ENCODE measurements around the gene SURF4.
"Not testable (repeated sequence)": the region's sequence is repeated elsewhere in the genome, so short reads cannot be mapped to it uniquely, and the experiment has no call there.

Gene SURF4

GRCh38 chr9:133396952-133397351, 21.1 kb upstream of the SURF4 start:
- DNase-seq: no peak

DNA sequence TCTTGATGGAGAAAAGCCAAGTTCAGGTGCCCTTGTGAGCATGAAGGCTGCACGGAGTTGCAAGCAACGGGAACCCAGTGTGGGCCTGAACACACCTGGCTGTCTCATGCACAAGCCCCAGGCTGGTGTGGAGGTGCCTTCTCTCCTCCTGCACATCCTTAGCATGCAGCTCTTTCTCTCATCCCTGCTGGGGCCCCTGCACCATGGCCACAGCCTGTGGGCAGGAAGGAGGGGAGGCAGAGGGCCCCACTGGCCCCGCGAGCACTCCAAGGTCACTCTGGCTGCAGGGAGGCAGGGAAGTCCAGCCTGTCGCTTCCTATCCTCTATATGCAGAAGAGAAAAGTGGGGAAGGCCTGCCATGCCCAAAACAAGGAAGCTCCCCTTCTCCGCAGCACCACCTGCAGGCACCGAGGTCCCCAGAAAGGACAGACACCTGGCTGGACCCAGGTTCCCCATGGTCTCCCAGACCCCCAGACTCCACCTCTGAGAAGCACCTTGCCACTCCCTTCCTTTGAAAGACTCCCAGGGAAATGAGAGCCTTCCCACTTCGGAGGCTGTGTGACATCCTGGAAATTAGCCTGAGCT, 18.9 kb upstream of the SURF4 start:
- no peak for DNase-seq

DNA sequence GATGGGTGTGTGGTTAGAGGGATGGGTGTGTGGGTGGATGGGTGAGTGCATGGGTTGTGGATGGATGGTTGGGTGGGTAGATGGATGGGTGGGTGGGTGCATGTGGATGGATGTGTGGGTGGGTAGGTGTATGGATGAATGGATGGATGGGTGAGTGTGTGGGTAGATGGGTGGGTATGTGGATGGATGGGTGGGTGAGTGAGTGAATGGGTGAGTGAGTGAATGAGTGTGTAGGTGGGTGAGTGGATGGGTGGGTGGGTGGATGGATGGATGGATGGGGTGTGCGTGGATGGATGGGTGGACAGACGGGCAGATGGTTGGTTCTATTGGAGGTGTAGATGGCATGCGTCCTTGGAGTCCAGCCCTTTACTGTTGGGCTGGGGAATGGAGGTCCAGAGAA, 17.5 kb upstream of the SURF4 start:
- DNase-seq: no peak

- not testable (repeated sequence) for DNase-seq
Observed at GRCh38 chr9:133392308-133392707, 16.4 kb upstream of the SURF4 start.

DNA sequence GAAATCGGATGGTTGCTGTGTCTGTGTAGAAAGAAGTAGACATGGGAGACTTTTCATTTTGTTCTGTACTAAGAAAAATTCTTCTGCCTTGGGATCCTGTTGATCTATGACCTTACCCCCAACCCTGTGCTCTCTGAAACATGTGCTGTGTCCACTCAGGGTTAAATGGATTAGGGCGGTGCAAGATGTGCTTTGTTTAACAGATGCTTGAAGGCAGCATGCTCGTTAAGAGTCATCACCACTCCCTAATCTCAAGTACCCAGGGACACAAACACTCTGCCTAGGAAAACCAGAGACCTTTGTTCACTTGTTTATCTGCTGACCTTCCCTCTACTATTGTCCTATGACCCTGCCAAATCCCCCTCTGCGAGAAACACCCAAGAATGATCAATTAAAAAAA, 15.6 kb upstream of the SURF4 start:
- DNase-seq: not testable (repeated sequence)

DNA sequence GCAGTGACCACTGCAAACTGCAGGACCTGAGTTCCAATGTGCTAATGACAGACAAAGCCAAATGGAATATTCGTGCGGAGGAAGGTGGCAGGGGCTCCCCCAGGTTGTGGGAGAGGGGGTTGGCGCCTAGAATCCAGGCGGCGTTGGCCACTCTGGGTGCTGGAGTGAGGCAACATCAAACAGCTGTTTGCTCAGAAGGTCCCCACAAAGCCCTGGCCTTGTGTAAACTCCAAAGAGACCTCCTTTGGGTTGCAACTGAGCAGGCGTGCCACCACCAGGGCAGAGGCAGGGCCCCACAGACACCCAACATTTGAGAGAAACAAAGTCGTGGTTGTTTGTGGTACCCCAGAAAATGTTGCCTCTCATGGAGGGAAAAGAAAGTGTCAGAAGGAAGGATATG, 14.9 kb upstream of the SURF4 start:
- DNase-seq: no peak

DNA sequence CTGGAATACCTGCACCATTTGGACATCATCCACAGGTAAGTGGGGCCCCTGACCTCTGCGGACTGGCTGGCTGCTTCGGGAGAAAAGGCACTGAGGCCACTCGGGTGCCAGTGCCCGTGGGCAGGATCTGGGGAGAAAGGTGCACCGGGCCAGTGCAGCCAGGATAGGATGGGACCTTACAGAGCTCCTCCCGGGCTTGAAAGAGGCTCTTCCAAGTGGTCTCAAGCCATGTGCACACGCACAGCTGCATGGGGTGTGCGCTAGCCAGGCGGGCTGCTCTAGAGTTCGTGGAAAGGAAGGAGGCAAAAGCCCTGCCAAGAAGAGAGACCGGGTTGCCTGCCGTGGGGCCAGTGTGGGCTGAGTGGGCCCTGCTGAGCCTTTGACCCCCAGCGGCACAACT, 13.7 kb upstream of the SURF4 start:
- DNase-seq: no peak

DNA sequence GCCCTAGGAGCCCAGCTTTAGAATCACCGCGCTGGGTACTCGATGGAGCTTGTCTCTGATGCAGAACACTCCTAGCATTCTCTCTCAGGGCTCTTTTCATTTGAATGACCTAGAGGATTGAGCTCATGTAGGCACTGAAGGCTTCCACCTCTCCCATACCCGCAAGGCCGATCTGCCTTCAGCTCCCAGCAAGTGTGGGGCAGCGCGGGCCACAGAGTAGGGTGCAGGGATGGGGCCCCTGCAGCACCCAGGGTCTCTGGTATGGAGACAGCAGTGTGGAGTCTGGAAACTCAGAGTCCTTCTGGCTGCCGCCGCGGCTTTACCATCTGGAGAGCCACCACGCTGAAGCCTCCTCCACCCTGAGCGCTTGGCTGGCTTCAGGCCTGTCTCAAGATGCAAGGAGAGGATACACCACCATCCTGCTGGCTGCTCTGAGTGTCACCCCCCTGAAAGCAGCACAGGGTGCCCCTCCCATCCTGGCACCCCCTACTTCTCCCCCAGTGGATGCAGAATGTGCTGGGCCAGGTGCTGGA, 13.2 kb upstream of the SURF4 start:
- DNase-seq: no peak

DNA sequence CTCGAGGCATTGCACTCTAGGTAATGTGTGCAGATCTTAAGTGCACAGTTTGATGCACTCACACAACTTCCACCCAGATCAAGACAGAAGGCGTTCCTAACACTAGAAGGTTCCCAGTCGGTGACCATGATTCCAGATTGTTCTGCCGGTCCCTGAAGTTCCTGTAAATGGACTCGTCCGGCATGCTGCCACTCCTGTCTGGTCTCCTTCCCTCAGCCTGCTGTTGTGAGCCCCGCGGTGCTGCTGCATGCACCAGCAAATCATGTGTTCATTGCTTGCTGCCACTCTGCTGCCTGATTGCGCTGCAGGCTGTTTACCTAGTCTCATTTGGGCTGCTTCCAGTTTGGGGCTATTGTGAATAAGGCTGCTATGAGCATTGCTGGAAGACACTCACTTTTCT, 11.8 kb upstream of the SURF4 start:
- peak; percentile 61 for DNase-seq

DNA sequence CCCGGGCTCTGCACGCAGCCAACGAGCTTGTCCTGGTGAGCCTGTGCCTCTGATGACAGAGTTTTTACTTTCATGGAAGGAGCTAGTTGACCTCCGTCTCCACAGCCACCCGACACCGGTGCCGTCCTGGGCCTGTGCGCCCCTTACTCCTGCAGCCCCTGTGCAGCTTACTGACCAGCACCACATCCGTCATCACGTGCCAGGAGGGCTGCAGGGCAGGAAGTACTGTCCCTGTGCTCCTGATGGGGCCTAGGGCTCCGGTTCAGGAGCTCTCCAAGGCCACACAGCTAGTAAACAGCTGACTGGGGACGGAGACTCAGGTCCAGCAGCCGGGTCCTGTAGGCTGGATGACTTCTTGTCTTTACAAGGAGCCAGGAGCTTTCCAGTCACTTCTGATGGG, 10.5 kb upstream of the SURF4 start:
- no peak for DNase-seq

GRCh38 chr9:133385452-133385851, 9.6 kb upstream of the SURF4 start:
- DNase-seq: no peak

- DNase-seq: peak; percentile 69
Observed at GRCh38 chr9:133384736-133385321, 9.0 kb upstream of the SURF4 start.

DNA sequence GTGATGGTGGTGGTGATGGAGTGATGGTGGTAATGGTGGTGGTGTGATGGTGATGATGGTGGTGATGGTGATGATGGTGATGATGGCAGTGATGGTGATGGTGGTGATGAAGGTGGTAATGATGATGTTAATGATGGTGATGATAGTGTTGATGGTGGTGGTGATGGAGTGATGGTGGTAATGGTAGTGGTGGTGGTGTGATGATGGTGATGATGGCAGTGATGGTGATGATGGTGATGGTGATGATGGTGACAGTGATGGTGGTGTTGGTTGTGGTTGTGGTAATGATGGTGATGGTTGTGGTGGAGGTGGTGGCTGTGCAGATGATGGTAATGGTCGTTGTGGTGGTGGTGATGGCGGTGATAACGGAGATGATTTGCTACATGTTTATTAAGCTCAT, 7.6 kb upstream of the SURF4 start:
- DNase-seq: no peak

DNA sequence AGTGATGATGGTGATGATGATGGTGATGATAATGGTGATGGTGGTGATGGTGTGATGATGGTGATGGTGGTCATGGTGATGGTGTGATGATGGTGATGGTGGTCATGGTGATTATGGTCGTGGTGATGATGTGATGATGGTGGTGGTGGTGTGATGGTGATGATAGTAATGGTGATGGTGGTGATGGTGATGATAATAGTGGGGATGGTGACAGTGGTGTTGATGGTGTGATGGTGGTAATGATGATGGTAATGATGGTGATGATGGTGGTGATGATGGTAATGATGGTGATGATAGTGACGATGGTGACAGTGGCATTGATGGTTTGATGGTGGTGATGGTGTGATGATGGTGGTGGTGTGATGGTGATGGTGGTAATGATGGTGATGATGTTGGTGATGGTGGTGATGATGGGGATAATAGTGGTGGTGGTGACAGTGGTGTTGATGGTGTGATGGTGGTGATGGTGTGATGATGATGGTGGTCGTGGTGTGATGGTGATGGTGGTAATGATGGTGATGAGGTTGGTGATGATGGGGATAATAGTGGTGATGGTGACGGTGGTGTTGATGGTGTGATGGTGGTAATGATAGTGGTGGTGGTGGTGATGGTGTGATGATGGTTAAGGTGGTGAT, 6.8 kb upstream of the SURF4 start:
- DNase-seq: no peak

GRCh38 chr9:133380734-133381133, 4.9 kb upstream of the SURF4 start:
- DNase-seq: no peak

DNA sequence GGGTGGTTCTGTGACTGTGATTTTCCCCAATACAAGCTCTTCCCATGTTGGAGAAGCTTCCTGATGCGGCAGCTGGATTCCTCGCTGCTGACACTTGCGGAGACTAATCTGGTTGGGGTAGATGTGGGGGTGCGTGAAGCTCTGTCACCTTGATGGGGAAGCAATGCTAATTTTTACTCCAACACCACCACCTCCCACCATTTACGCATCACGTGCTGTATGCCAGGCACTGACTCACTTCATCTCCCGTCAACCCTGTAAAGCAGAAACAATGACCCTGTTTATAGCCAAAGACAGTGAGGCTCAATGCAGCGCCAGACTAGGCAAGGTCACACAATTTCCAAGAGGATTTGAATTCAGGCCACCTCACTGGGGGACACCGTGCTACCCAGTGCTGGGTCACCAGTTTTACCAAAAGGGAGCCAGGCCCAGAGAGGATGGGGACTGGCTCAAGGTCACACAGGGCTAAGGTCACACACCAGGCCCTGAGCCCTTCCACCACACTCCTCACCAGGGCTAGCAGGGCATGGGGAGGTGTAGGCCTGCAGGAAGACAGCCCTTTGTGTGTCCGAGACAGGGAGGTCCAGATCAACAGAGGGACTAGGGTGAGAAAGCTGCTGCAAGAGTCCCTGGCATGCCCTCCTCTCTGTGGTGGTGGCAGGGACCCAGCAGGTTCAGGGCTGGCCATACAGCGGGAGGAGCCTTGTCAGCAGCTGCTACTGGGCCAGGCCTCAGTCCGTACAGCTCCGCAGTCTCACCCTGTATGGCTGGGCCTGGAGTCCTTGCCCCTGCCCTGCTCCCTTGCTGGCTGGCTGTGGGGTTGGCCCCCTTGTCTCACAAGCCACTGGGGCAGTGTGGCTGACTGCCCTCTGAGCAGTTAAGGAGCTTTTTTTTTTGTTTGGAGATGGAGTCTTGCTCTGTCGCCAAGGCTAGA, 3.6 kb upstream of the SURF4 start:
- DNase-seq: no peak

DNA sequence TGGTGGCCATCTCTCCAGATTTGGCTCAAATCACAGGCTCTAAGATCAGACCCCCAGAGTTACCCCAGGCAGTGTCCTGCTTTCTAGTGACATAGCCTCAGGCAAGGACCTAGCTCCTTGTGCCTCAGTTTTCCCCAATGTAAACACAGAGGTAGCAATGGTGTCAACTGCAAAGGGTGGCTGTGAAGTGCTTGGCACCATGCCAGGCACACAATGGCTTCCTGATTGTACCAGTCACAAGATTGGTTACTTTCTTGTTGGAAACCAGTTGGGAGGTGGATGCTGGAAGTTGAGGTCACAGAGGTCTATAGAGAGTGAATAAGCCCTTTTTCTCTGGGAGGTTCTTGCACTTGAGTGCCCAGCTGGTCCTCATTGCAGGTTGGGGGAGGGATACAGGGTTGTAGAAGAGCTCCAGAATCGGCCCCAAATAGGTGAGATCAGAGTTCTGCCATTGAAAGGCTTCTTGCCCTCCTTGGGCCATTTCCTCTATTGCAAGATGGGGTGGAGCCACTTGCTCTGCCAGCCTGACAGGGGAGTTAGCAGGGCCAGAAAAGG, 2.6 kb upstream of the SURF4 start:
- no peak for DNase-seq

GRCh38 chr9:133377721-133378216, 1.9 kb upstream of the SURF4 start:
- DNase-seq: peak; percentile 64

GRCh38 chr9:133377280-133377679, 1.4 kb upstream of the SURF4 start:
- not testable (repeated sequence) for DNase-seq

DNA sequence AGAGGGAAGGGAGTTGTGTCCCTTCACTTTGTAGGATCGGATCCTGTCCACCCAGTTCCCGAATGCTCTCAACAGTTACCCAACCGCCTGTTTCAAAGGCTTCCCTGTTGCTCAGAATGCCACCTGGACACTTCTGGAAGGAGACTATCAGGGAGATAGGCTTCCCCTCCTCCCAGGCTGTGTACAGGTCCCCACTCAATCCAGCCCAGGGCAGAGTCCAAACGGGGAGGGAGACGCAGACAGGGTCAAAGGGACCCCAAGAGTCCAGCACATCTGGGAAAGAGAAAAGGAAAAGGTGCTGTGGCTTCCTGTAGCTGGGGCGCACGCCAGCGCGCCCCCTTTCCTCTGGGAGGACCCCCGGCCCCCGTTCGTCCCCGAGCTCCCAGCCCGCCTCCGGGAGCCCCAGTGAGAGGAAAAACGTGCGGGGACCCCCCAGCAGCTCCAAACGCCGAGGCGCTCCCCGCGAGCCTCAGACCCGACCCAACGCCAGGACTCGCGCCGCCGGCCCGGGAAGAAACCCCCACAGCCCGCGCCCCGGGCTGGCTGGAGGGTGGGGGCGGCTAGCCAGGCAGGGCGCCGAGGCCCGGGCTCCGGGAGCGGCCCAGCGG, 640 bp downstream of the SURF4 start:
- no peak for DNase-seq

- DNase-seq: no peak
Observed at GRCh38 chr9:133374612-133375115, 1.2 kb downstream of the SURF4 start.

DNA sequence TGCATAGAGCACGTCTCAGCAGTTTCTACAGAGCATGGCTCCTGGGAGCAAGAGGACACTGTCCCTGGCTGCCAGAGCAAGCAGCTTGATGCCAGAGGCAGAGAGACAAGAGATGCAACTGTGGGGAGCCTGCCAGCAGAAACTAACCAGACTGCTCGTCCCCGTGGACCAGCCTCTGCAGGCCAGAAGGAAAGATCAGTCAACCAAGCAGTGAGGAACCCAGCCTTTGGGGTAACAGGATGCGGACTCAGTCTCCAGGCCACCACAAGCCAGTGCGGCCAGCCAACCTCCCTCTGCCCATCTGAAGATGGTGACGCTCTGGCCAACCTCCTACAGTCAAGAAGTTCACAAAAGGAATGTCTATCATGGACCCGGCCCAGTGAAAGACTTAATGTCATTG, 3.7 kb downstream of the SURF4 start:
- DNase-seq: no peak

Data from NCI-H1694 treated with DMSO at 0.1 percent for 48 hours (cell line).